ENCODE results near the gene PCSK5.

GRCh38 chr9:75910731-75911130 is 20.3 kb downstream of the PCSK5 start:
- no peak for TF ChIP-seq CTCF (IDR thresholded peaks at IDR 0.05)
- no peak for TF ChIP-seq EZH2 (IDR thresholded peaks at IDR 0.05; ENCODE audit: borderline replicate concordance, insufficient read depth, low read depth, low read length, poor library complexity, severe bottlenecking)
